Measurements from ENCODE around the gene FOS. TPM values are rescaled to one million over a fixed set of nuclear protein-coding genes. Genes with fewer than 3 reads are reported as not detected.
"Not testable (repeated sequence)": the region's sequence is repeated elsewhere in the genome, so short reads cannot be mapped to it uniquely, and the experiment has no call there.

Gene FOS
- total RNA-seq, 4 donors from 2014 or later = 32.1 to 239 (median 121) TPM

DNA sequence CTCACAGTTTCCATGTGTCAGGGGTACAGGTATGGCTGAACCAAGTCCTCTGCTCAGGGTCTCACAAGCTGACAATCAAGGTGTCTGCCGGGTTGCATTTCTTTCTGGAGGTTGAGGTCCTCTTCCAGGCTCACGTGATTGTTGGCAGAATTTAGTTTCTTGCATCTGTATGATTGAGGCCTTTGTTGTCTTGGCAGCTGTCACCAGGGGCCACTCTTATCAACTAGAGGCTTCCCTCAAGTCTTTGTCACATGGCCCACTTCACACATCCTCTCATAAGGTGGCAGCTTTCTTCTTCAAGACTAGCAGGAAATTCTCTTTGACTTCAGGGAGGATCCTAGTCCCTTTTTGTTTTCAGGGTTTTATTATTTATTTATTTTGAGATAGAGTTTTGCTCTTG, 46.0 kb upstream of the FOS start:
- H3K4me3 ChIP-seq (replicated peaks in 1 of 3) = no peak overlapping the region
- H3K36me3 ChIP-seq = no peaks in the 10 kb centered on the region
- H3K27me3 ChIP-seq = no peaks in the 10 kb centered on the region
- peaks cover 18 to 33% of the 10 kb centered on the region in 2 donors for H3K4me1 ChIP-seq
- TF ChIP-seq, protein P1, sequence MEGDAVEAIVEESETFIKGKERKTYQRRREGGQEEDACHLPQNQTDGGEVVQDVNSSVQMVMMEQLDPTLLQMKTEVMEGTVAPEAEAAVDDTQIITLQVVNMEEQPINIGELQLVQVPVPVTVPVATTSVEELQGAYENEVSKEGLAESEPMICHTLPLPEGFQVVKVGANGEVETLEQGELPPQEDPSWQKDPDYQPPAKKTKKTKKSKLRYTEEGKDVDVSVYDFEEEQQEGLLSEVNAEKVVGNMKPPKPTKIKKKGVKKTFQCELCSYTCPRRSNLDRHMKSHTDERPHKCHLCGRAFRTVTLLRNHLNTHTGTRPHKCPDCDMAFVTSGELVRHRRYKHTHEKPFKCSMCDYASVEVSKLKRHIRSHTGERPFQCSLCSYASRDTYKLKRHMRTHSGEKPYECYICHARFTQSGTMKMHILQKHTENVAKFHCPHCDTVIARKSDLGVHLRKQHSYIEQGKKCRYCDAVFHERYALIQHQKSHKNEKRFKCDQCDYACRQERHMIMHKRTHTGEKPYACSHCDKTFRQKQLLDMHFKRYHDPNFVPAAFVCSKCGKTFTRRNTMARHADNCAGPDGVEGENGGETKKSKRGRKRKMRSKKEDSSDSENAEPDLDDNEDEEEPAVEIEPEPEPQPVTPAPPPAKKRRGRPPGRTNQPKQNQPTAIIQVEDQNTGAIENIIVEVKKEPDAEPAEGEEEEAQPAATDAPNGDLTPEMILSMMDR (IDR thresholded peaks at IDR 0.05) = no peak
- no peak for TF ChIP-seq POLR2A (IDR thresholded peaks at IDR 0.05)
- intact Hi-C loops (cut with DNase I) = no loop called here
- H3K27ac ChIP-seq = no peak overlapping the region
- H3K9me3 ChIP-seq = no peaks in the 10 kb centered on the region
- WGBS, 2 donors = 84 to 86% methylated on average over 2 of the region's 2 CpGs
- DNase-seq = no peak

DNA sequence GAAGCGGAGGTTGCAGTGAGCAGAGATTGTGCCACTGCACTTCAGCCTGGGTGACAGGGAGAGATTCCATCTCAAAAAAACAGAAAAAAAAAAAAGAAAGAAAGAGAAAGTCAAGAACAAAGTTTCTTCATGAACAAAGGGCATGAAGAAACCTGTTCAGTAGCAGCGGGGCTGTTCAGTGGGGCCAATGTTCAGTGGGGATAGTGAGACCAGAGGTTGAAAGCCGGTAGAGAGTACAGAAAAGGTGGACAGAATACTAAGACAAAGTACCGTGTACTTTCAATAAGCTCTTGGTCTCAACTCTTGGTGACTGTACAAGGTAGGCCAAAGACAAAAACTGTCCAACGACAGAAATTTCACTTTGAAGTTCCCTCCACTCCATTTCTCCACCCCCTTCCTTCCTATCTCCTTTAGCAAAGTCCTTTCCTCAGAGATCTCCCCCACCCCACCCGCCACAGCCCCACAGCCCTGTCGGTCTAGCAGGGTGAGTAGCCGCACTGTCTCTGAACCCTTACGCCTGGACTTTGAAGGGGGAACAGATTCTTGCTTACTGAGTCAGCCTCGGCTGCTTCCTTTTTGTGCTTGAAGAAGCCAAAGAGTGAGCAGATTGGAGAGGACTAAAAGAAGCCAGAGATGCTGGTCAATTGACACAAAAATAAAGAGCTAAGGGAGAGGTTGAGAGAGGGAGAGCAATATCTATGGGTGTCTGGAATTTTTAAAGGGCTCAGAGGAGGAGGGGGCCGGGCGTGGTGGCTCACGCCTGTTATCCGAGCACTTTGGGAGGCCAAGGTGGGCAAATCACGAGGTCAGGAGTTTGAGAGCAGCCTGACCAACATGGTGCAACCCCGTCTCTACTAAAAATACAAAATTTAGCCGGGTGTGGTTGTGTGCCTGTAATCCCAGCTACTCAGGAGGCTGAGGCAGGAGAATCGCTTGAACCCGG, 44.2 kb upstream of the FOS start:
- 86% methylated on average over 19 of the region's 19 CpGs for WGBS, 2 donors
- H3K27ac ChIP-seq = no peak overlapping the region
- DNase-seq = no peak
- no peaks in the 10 kb centered on the region for H3K36me3 ChIP-seq
- intact Hi-C loops (cut with DNase I) = no loop called here
- no peaks in the 10 kb centered on the region for H3K27me3 ChIP-seq
- peaks cover 18 to 32% of the 10 kb centered on the region in 2 donors for H3K4me1 ChIP-seq
- H3K9me3 ChIP-seq = no peaks in the 10 kb centered on the region
- H3K4me3 ChIP-seq (replicated peaks in 1 of 3) = no peak overlapping the region
- TF ChIP-seq POLR2A (IDR thresholded peaks at IDR 0.05) = no peak
- TF ChIP-seq, protein P1 (IDR thresholded peaks at IDR 0.05) = no peak

DNA sequence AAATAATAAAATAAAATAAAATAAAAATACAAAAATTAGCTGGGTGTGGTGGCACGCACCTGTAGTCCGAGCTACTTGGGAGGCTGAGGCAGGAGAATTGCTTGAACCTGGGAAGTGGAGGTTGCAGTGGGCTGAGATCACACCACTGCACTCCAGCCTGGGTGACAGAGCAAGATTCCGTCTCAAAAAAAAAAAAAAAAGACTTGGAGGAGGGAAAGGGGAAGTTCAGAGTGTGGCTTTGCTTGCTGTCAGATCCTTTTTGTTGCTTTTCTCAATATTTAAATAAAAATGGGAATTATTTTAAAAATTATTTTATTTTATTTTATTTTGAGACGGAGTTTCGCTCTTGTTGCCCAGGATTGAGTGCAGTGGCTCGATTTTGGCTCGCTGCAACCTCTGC, 43.4 kb upstream of the FOS start:
- H3K36me3 ChIP-seq; DNase-seq; H3K9me3 ChIP-seq; H3K27ac ChIP-seq; intact Hi-C loops (cut with DNase I); H3K27me3 ChIP-seq; H3K4me3 ChIP-seq (replicated peaks in 1 of 3): not testable (repeated sequence)
- WGBS, 2 donors = 83 to 84% methylated on average over 7 of the region's 7 CpGs
- peaks cover 12 to 24% of the 10 kb centered on the region in 2 donors for H3K4me1 ChIP-seq

DNA sequence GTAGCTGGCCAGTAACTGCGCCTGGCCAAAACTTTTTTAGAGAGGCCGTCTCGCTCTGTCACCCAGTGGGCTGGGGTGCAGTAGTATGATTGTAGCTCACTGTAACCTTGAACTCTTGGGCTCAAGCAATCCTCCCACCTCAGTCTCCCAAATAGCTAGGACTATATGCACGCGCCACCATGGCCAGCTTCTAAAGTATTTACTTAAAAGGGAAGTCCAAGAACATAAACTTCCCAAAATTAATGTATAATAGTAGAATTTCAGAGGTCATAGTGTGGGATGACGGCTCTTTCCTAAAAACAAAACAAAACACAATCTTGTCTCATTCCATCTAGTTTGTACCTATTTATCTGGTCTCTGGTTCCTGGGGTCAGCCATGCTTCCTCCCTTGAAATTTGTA, 42.2 kb upstream of the FOS start:
- TF ChIP-seq, protein P1 (IDR thresholded peaks at IDR 0.05) = no peak
- TF ChIP-seq POLR2A (IDR thresholded peaks at IDR 0.05) = no peak
- DNase-seq = no peak
- Histone ChIP-seq H3K27me3 (no peaks in the 10 kb centered on the region), H3K4me1 (peaks cover 4 to 15% of the 10 kb centered on the region in 2 donors), H3K9me3 (no peaks in the 10 kb centered on the region), H3K27ac (peak overlapping the region in 2 of 3 donors; percentile 65 to 82), H3K36me3 (no peaks in the 10 kb centered on the region), H3K4me3 (replicated peaks in 1 of 3) (no peak overlapping the region)
- intact Hi-C loops (cut with DNase I) = no loop called here
- 94% methylated on average over 6 of the region's 6 CpGs for WGBS, 2 donors

DNA sequence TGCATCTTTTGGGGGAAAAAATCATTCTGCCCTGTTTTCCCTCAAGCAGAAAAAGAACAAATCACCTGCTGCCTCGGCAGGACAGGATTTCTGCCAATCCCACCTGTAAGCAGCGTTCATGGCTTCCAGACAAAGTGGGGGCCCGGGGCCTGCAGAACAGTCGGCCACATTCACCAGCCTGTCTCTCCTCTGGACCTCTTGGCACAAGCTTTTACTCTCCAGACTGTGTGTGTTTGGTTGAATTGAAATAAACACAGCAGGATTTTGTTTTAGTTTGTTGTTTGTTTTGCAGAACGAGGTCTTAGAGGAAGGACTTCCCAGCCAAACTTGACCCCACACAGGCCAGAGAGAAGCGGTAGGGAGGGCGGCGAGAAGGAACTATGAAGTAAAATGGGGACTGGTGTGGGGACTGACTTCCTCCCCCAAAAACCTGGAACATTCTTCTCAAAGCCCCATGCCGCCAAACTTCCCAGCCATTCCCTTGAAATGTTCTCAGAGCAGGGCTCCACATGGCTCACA, 41.7 kb upstream of the FOS start:
- WGBS, 2 donors = 40 to 42% methylated on average over 9 of the region's 9 CpGs

More for the DNA sequence above, 41.7 kb upstream of the FOS start:
- DNase-seq = no peak
- intact Hi-C loops (cut with DNase I) = no loop called here
- Histone ChIP-seq H3K27ac (peak overlapping the region; percentile 24 to 82 (median 65)), H3K4me3 (replicated peaks in 1 of 3) (no peak overlapping the region), H3K36me3 (no peaks in the 10 kb centered on the region), H3K27me3 (no peaks in the 10 kb centered on the region), H3K9me3 (no peaks in the 10 kb centered on the region), H3K4me1 (peaks cover 5 to 15% of the 10 kb centered on the region in 2 donors)
- TF ChIP-seq, protein P1 (IDR thresholded peaks at IDR 0.05) = no peak

Measured in thyroid gland (tissue), 4 donors.